Mammary epithelial cell (primary cell): ENCODE measurements around the gene OSBPL5.
A peak's percentile ranks its signal among the peaks of the same experiment; 100 is the strongest.

ENCODE experiments used
- CTCF ChIP-seq, 2 donors: IDR thresholded peaks in 1 of 2; conservative IDR thresholded peaks in 1 of 2; 2 replicates each; pipeline ENCODE4 v1.5.1; 2011 to 2012; ENCODE audit warnings: inconsistent platforms in 2 of 2, low read length in 2 of 2, mild to moderate bottlenecking in 2 of 2, control low read depth in 1 of 2, low read depth in 1 of 2; ENCODE audit not compliant: insufficient read depth in 1 of 2; ENCODE audit errors: extremely low read depth in 1 of 2
- EZH2 ChIP-seq: IDR thresholded peaks from 2 replicates; pipeline ENCODE4 v1.6.1; 2012; ENCODE audit warnings: low read length, inconsistent platforms, borderline replicate concordance

- TF ChIP-seq CTCF (conservative IDR thresholded peaks at IDR 0.05 in 1 of 2, IDR thresholded peaks at IDR 0.05 in 1 of 2; ENCODE audit: extremely low read depth in 1 of 2, insufficient read depth in 1 of 2, low read depth in 1 of 2, low read length in 2 of 2) = peak; percentile 31 to 34
- TF ChIP-seq EZH2 = no peak
Observed at GRCh38 chr11:3046190-3046589, 118.9 kb downstream of the OSBPL5 start.
